GM19351 (cell line): ENCODE data around the gene CHAF1A.

Source experiments
- ATAC-seq: cut with Tn5 transposase; IDR thresholded peaks from one replicate; pipeline ENCODE4 v1.9.1; 2021; ENCODE audit warnings: mild to moderate bottlenecking, moderate library complexity; ENCODE audit not compliant: unreplicated experiment

Gene CHAF1A

GRCh38 chr19:4402171-4403004, at the start of gene CHAF1A:
CHAF1A (plus strand) TSS chr19:4402640; CDS start chr19:4402763, 123 bp downstream.
- ATAC-seq = peak; percentile 86

GRCh38 chr19:4352701-4353121, 49.7 kb upstream of the CHAF1A start:
- no peak for ATAC-seq

- no peak for ATAC-seq
Measured at GRCh38 chr19:4354282-4354681, 48.2 kb upstream of the CHAF1A start.

- ATAC-seq = no peak
Measured at GRCh38 chr19:4354897-4355296, 47.5 kb upstream of the CHAF1A start.

GRCh38 chr19:4357095-4357797, 45.2 kb upstream of the CHAF1A start:
- ATAC-seq = no peak

GRCh38 chr19:4357921-4358326, 44.5 kb upstream of the CHAF1A start:
- no peak for ATAC-seq

- no peak for ATAC-seq
Measured at GRCh38 chr19:4358709-4359626, 43.5 kb upstream of the CHAF1A start.

- ATAC-seq = no peak
Measured at GRCh38 chr19:4359627-4360000, 42.8 kb upstream of the CHAF1A start.

GRCh38 chr19:4360081-4360569, 42.3 kb upstream of the CHAF1A start:
- no peak for ATAC-seq

GRCh38 chr19:4360641-4361151, 41.7 kb upstream of the CHAF1A start:
- ATAC-seq = no peak

- ATAC-seq = no peak
Measured at GRCh38 chr19:4361152-4362046, 41.0 kb upstream of the CHAF1A start.

GRCh38 chr19:4362101-4362828, 40.2 kb upstream of the CHAF1A start:
- ATAC-seq = no peak

- ATAC-seq = no peak
Measured at GRCh38 chr19:4362831-4363545, 39.5 kb upstream of the CHAF1A start.

- no peak for ATAC-seq
Measured at GRCh38 chr19:4363571-4364304, 38.7 kb upstream of the CHAF1A start.

- no peak for ATAC-seq
Measured at GRCh38 chr19:4365341-4365740, 37.1 kb upstream of the CHAF1A start.

- no peak for ATAC-seq
Measured at GRCh38 chr19:4365791-4366665, 36.4 kb upstream of the CHAF1A start.
